HG03442 (cell line): ENCODE results near the gene DCAF15.
"Not testable (repeated sequence)": the region's sequence is repeated elsewhere in the genome, so short reads cannot be mapped to it uniquely, and the experiment has no call there.

Source experiments
- ATAC-seq: cut with Tn5 transposase; IDR thresholded peaks from one replicate; pipeline ENCODE4 v1.9.1; 2021; ENCODE audit warnings: mild to moderate bottlenecking, moderate library complexity; ENCODE audit not compliant: unreplicated experiment

Gene DCAF15

DNA sequence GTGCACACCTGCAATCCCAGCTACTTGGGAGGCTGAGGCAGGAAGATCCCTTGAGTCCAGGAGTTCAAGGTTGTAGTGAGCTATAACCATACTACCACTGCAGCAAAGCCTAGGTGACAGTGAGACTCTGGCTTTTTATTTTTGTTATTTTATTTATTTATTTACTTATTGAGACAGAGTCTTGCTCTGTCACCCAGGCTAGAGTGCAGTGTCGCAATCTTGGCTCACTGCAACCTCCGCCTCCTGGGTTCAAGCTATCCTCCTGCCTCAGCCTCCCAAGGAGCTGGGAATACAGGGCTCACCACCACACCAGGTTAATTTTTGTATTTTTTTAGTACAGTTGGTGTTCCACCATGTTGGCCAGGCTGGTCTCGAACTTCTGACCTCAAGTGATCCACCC is 21.2 kb downstream of the DCAF15 start:
- ATAC-seq = not testable (repeated sequence)

DNA sequence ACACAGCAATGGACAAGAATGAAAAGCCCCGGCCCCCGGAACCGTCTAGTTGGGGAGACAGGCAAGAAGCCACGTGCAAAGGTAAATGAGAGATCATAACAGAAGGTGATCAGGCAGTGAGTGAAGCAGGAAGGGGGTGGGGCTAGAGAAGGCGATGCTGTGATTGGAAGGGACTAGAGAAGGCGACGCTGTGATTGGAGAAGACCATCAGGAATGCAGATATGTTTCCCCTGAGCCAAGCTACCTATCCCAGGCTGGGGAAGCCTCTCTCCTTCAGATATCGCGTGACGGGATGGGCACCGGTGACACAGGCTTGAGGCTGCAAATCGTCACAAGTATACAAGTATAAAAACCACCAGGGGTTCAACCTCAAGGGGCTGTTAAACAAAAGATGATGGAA is 21.8 kb downstream of the DCAF15 start:
- ATAC-seq = no peak

DNA sequence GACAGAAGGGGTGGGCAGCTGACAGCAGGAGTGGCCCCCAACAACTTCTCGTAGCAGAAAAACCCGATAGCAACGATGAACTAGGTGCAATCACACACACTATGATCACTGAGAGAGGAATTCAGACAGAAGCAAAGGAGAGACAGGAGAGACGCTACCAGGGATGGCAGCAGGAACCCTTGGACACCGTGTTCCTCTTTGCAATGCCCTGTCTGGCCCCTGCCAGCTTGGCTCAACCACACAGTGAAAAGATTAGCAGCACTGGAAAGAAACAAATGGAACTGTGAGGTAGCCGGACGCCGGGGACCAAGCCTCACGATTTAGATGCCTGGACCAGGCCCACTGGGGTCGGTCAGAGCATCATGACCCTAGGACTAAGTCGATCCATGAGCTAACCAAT is 23.6 kb downstream of the DCAF15 start:
- ATAC-seq = no peak

DNA sequence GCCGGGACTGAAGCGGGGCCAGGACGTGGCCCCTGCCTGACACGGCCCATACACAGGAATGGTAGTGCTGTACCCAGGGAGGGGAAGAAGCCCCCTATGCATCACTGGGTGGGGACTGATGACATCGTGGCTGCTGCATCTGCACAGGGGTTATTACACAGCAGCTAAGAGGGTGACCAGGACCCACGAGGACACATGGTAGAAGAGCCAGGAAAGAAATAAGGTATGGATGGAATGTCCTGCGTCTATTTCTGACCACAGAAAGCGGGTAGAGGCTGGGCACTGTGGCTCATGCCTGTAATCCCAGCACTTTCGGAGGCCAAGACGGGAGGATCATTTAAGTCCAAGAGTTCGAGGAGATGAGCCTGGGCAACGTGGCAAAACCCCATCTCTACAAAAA is 24.1 kb downstream of the DCAF15 start:
- ATAC-seq = no peak

DNA sequence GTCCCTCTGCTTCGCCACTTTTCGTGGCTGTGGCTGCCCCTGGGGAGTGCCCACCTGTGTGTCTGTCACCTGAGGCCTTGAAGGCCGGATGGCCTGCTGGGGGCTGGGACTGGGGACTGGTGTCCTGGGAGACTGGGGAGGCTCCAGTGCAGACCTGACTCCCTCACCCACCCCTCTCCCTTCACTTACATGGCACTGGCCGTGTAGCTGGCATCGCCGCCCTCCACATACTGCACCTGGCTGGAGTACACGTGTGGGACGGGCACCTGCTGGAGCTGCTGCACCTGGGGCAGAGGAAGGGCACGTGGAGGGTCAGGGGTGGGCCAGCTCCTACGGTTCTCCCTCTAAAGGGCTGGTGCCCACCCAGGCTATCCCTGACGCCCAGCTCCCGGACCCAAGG is 25.5 kb downstream of the DCAF15 start:
- no peak for ATAC-seq

DNA sequence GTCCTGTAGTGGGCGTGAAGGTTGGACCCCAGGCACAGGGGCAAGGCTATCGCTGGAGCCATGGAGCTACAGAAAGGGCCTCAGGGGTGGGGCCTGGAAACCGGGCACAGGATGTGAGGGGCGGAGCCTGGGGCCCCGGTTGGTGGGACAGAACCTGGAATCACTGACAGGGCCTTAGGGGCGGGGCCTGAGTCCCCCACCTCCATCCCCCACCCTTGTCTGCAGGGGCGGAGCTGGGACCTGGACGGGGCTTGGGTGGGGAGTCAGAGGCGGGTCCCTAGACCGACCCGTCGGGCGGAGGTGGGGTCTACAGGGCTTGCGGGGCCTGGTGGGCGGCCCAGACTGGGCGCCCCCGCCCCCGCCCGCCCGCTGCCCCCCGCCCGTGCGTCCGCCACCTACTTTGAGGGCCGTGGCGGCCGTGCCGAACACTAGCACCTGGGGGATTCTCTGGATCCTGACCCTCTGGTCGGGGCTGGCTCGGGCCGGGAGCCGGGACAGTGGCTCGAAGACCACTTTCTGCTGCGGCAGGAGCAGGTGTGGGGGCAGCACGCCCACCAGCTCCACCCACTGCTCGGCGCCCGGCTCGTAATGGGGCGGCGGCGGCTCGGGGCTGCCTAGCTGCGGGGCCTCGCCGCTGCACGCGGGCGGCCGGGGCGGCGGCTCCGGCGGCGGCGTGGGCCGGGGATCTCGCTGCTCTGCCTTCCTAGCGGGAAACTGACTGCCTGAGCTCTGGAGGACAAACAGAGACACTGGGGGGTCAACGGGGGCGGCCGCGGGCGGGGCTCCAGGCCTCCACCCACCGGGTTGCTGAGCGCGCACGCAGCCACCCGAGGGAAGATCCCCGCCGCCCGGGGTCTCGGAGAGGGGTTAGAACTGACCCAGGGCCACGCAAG is 26.3 kb downstream of the DCAF15 start:
- ATAC-seq = no peak

DNA sequence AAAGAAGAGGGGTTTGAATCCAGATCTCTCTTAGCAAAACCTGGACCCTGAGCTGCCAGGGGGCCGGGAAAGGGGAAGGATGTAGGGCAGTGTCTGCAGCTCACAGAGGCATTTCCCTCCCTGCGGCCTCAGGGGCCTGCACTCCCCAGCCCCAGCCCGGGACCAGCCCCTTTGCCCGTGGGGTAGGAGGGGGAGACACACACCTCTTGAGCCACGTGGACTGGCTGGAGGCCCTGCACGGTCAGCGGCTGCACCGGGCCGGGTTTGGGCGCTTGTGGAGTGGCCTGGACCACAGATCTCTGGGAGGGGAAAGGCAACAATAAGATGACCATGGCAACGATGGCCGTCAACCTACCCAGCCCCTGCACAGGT is 26.9 kb downstream of the DCAF15 start:
- no peak for ATAC-seq

DNA sequence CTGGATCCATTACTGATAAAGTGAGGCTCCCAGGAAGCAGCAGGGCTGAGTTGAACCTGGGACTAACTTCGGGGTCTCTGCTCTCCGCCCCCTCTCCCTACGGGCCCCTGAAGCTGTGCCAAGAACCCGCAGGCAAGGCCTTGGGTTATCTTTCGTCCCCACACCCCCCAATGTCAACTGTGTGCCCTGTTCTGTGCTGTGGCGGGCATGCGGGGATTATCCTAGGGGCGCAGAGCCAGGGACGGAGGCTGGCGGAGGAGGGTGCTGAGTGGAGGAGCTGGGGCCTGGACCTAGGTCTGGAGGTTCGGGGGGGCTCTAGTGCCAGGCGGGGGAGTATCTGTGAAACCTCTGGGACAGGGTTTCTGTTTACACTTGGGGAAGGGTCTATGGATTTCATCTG is 27.4 kb downstream of the DCAF15 start:
- ATAC-seq = no peak

DNA sequence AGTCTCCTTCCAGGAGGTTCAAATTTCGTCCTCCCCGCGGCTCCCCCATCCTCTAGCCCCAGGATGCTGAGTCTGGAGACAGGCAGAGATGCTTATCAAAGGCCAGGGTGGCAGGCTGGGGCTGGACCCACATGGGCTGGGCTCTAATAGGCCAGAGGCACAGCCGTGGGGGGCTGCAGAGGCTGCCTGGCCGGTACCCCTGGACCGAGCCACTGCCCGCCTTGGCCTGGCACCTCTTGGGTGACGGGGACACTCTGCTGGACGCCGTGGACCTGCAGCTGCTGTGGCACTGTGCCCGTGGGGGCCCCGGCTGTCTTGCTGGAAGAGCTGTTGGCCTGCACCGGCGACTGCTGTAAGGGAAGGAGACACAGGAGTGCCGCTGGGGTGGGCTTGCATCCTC is 28.0 kb downstream of the DCAF15 start:
- ATAC-seq = no peak

DNA sequence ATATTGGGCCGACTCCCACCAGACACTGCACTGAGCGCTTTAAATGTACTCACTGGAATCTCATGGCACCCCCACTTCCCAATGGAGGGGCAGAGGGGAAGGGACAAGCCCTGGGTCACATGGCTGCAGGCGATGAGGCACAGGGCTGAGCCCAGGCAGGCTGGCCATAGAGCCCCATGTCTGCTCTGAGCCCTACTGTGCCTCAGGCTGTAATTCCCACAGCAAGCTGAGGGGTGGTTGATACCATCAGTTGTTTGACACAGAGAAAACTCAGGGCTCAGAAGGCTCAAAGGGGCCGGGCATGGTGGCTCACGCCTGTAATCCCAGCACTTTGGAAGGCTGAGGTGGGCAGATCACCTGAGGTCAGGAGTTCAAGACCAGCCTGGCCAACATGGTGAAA is 28.7 kb downstream of the DCAF15 start:
- no peak for ATAC-seq

DNA sequence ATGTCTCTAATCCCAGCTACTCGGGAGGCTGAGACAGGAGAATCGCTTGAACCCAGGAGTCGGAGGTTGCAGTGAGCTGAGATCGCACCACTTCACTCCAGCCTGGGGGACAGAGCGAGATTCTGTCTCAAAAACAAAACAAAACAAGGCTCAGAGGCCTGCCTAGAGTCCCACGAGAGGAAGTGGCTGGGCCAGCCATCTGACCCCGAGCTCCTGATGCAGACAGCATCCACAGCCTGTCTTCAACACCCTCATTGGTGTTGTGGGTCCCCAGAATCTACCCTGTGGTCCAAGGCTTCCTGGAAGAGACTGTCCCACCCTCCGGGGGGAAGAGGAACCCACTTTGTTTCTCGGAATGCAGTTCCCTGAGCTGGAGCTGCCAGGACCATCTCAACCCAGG is 29.2 kb downstream of the DCAF15 start:
- ATAC-seq = no peak

DNA sequence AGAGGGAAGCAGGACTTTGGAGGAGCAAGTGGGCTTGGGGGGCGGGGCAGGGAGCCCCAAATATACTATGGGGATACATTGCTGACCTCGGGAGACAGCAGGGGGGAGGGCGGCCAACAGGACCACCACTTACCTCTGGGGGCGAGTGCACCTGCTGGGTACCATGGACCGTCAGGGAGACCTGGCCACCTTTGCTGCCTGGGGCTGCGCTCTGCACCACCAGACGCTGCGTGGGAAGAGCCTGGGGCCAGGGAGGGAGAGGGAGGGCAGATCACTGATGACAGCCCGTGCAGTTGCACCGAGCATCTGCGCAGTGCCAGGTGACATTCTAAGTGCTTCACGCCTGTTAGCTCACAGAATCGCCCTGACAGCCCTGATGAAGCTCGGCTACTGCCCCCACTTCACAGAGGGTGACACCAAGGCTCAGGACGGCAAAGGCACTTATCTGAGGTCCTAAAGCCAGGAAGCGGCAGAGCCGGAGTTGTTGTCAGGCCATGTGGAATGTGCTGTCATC is 29.7 kb downstream of the DCAF15 start:
- no peak for ATAC-seq

DNA sequence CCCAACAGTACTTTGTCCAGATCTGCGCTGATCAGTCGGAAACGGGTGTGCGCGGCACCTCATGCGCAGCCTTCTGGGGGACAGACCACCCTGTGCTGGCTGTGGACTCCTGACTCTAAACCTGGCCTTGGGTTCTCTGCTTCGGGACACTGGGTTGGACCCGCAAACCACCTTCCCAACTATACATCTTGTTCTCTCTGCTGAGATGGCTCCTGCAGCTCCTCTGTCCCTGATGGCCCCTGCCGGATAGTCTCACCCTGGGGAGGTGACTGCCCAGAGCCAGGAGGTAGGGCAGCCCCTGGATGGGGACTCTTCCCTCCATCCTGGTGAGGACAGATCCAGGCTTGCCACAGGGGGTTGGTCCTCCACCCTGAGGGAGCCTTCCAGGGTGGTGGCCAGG is 30.5 kb downstream of the DCAF15 start:
- ATAC-seq = no peak

DNA sequence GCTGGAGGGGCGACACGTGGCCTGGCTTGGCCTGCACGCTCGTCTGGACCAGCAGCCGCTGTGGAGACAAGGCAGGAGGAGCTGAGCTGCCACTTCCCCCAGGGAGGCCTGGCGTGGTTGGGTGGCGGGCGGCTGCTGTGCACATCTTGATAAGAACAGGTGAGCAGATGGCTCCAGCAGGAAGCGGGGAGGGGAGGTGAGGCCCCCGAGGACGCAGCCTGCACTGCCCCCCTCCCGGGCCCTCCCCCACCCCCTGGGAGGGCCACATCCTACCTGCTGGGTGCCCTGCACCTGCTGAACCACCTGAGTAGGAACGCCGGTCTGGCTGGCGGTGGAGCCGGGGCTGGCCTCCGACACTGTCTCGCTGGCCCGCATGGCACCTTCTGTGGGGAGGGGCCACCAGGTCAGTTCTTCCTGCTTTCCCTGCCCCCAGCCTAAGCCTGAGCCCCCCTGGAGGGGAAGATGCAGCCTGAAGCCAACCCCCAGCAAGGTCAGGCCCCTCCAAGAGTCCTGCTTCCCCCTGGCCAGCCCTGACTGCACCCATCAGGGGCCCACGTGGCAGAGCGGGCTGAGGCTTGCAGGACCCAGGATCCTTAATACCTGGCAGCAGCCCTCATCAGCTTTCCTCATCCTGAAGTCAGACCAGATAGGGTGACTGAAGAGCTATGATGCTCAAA is 31.0 kb downstream of the DCAF15 start:
- no peak for ATAC-seq

DNA sequence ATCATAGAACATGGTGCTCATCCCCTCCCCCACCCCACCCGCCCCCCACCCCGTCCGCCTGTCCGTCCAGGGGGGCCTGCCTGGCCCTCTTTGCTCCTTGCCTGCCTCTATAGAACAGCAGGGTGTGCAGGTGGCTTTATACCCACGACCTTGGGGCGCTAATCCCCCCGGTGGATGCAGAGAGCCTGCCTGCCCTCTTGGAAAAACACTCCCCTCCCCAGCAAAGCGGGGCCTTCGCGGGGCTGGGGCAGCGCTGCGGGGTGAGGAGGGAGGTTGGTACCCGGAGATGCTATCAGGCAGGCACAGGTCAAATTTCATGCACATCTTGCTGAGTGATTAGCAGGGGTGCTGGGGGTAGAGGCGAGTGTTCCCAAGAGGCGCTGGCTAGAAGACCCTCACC is 31.9 kb downstream of the DCAF15 start:
- no peak for ATAC-seq

DNA sequence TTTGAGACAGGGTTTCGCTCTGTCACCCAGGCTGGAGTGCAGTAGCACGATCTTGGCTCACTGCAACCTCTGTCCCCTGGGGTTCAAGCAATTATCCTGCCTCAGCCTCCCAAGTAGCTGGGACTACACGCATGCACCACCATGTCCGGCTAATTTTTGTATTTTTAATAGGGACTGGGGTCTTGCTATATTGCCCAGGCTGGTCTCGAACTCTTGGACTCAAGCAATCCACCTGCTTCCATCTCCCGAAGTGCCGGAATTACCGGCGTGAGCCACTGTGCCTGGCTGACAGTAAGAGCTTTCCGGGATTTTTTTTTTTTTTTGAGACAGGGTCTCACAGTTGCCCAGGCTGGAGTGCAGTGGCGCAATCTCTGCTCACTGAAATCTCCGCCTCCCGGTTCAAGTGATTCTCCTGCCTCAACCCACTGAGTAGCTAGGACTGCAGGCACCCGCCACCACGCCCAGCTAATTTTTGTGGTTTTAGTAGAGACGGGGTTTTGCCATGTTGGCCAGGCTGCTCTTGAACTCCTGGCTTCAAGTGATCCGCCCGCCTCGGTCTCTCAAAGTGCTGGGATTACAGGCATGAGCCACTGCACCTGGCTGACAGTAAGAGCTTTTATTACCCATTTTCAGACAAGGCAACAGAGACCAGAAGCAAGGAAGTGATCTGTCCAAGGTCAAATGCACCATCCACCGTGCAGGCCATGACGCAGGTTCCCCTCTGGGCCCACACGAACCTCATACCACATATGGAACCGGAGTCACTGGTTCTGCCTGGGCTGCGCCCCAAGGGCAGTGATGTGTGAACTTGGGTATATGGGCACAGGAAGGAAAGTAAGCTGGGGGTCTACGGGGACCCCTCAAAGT is 32.8 kb downstream of the DCAF15 start:
- no peak for ATAC-seq

DNA sequence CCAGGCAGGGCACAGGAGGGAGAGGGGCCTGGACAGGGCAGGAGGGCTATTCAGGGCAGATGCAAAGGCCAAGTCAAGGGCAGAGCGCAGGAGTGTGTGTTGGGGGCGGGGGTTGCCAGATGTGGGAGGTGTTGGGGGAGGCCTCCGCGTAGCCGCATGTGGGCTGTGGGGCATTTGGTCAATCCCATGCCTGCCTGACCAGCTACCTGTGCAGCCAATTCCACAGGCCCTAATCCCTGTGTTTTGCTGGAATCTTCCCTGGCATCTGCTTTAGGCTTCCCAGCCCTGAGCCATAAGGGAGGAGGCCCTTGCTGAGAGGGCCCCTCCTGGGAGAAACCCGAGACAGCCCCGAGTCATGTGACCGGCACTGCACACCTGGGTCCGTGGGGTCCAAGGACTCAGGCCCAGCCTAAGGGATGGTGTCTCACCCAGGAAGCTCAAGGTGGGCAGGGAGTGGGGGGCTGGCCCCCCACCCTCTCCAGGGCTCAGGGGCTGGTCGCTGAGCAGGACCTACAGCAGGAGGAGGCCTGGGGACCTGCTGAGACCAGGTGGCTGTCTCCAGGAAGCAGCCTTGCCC is 33.5 kb downstream of the DCAF15 start:
- ATAC-seq = peak; percentile 14

DNA sequence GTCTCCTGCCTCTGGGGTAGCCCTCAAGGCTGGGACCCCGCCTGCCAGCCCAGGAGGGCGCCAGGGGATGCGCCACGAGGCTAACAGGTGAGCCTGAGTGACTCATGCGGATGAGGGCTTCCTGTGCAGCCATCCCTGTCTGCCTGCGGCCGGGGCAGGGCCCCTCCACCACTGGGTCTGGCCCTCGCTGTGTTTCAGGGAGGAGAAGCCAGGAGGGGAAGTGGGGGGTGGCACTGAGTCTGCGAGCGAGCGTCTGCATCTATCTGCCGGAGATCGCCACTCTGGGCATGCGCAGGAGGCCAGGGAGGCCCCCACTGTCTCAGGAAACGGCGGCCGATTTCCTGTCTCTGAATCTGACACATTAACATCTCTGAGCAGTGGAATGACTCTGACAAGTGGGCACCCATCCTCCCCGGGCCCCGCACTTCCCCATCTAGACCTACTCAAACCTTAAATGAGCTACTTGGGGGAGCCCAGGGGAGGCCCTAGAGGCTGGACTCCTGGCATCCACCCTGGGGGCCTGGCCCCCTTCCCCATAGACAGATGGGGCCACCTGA is 34.1 kb downstream of the DCAF15 start:
- peak; percentile 73 for ATAC-seq

DNA sequence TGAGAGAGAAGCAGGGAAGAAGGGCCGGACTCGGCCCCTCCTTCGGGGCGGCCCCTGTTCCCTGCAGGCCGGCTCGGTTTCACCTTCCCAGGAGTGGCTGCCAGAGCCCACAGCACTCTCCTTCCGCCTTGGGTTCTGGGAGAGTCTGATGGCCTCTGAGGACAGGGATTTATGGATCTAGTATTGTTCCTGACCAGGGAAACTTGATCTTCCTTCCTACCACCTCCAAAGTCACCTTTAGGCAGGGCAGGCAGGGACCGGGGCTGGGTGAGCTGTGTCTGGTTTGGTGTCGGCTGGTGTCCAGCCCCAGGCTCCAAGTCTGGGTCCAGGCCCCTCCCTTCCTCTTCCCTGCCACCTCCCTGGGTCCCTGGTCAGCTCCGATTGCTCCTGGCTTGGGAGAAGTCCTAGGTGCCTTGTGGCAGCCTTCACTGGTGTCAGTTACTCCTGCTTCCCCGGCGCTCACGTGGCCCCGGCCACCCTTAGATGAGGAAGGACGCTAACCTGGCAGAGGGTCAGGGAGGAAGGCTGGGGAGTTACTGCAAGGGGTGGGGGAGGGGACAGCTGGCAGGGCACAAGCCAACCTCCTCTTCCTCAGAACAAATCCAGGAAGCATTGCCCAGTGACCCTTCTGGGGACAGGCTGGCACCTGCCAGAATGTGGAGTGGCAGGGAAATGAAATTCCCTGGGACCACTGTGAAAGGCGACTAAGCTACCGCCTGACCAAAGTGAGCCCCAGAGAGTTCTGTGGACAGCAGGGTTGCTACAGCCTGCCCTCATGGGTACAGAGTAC is 35.0 kb downstream of the DCAF15 start:
- ATAC-seq = no peak

DNA sequence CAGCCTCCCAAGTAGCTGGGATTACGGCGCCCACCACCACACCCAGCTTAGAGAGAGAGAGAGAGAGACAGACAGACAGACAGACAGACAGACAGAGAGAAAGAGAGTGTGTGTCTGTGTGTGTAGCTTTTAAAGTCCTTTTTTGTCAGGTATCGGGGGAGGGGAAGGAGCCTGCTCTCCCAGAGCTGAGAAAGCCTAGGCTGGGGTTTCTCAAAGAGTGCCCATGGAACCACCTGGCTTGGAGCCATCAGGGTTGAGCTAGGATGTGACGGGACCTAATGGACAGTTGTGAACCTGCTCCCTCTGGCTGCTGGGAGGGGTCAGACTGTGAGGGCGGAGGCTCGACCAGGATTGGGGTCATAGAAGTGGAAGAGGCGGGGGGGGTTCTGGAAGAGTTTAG is 37.2 kb downstream of the DCAF15 start:
- ATAC-seq = no peak
